Heart right ventricle (tissue), 16 donors: ENCODE results near the gene STX12. TPM values are rescaled to one million over a fixed set of nuclear protein-coding genes. Genes with fewer than 3 reads are reported as not detected.

Source experiments
- ATAC-seq, 8 donors: fragments of 200-7000 bp; cut with Tn5 transposase; one replicate each; pipeline ENCODE4 v1.9.1; 2020; ENCODE audit warnings: mild to moderate bottlenecking in 8 of 8, moderate library complexity in 8 of 8, moderate number of reproducible peaks in 1 of 8
- DNase-seq, 2 donors: peaks; one replicate each; pipeline ENCODE4 v3.0.0-alpha.2; 2020
- H3K27ac ChIP-seq, 10 donors: fragments of 200-600 bp; sonication (generic) in 2 of 10; one replicate each; pipeline versions ENCODE4 v1.5.0 to v1.8.0; 2020 to 2022; ENCODE audit warnings: mild to moderate bottlenecking in 3 of 10
- H3K27me3 ChIP-seq, 7 donors: fragments of 200-600 bp; one replicate each; pipeline ENCODE4 v1.8.0; 2021 to 2022; ENCODE audit warnings: mild to moderate bottlenecking in 2 of 7
- H3K36me3 ChIP-seq, 9 donors: fragments of 200-600 bp; sonication (generic) in 1 of 9; one replicate each; pipeline versions ENCODE4 v1.5.0 to v1.8.0; 2020 to 2022; ENCODE audit warnings: mild to moderate bottlenecking in 2 of 9
- H3K4me1 ChIP-seq, 9 donors: fragments of 200-600 bp; sonication (generic) in 1 of 9; one replicate each; pipeline versions ENCODE4 v1.5.0 to v1.8.0; 2020 to 2022; ENCODE audit warnings: mild to moderate bottlenecking in 4 of 9
- H3K4me3 ChIP-seq, 10 donors: fragments of 200-600 bp; sonication (generic) in 2 of 10; one replicate each; pipeline versions ENCODE4 v1.5.0 to v1.8.0; 2020 to 2022; ENCODE audit warnings: mild to moderate bottlenecking in 7 of 10, moderate library complexity in 2 of 10
- H3K9me3 ChIP-seq, 11 donors: fragments of 200-600 bp in 10 of 11; sonication (generic) in 2 of 11; one replicate each; pipeline versions ENCODE4 v1.5.0 to v1.8.0; 2013 to 2022; ENCODE audit warnings: mild to moderate bottlenecking in 2 of 11, control low read depth in 1 of 11, moderate library complexity in 1 of 11
- CTCF ChIP-seq, 9 donors: fragments of 200-600 bp; sonication (generic) in 2 of 9; IDR thresholded peaks; one replicate each; pipeline versions ENCODE4 v1.5.0 to v1.8.0; 2021 to 2022; ENCODE audit warnings: antibody characterized with exemption in 9 of 9, mild to moderate bottlenecking in 5 of 9, moderate library complexity in 1 of 9
- WGBS, 2 donors: extraction: QIAGEN DNeasy Blood & Tissue Kit; methylation state at CpG; one replicate each; pipeline ENCODE4 v1.1.7; 2013; ENCODE audit warnings: inconsistent platforms in 1 of 2; 5-methylcytosine and 5-hydroxymethylcytosine counted together
- intact Hi-C, 10 donors: fragments of 100-400 bp; cut with DNase I; formaldehyde crosslinking; loops; one replicate each; pipeline versions ENCODE4 v1.11.1 to v1.14.2; 2022
- polyA plus RNA-seq, 2 donors: library from polyadenylated mRNA; stranded (reverse); fragments of 200-250 nt; gene quantifications; one replicate each; pipeline ENCODE4 v1.2.3, GENCODE V29; 2013
- total RNA-seq, 10 donors: library from RNA; stranded (reverse); fragmentation: NEBNext Ultra II Directional in 3 of 10; extraction: Animal tissue kit (Norgen Biotek cat#: 25700) in 3 of 10; gene quantifications; one replicate each; pipeline versions ENCODE4 v1.2.1 to v1.2.4, GENCODE V29; 2021 to 2023
- donor health status: Arrhythmogenic right ventricular cardiomyopathy.
- donor health status: ischemic (EF 13 %, LVEDD 7.1; RV severe dilation, severe dysfunction).
- donor health status: healthy with polysubstance abuse.
- donor health status: DM: no; HTN: yes; CAD: no.
- donor health status: DM: no; HTN: no; CAD: no.
- donor health status: ischemic (EF 25% LVEDD 6.9; RV normal size, moderate dysfunction).
- donor health status: ischemic (EF 25% LVEDD 5.7; RV mildly dilated, moderate dysfunction).
- donor health status: healthy.
- donor health status: DM: yes; HTN: yes; CAD: no.
- donor health status: Ischemic cardiomyopathy.
- donor health status: ischemic (EF 35%, LVEDD 5.7; RV mildly dilated, moderate dysfunction).
- donor health status: nonischemic (EF 11% LVEDD 7.7; RV severe dilation, severe dysfunction).
- donor health status: DM: yes; HTN: yes; CAD: no.
- donor health status: PGD.
- donor health status: ischemic (EF 29% LVEDD 5.4; RV normal size, mild dysfunction).
- donor health status: nonischemic (EF 23%, LVEDD 6.1; RV moderate dilation, normal function).

Gene STX12
- total and polyA plus RNA-seq, 12 donors = 15.1 to 45.7 (median 21.2) TPM

- intact Hi-C loops = loop anchor here in 4 of 10 donors (10.0 kb wide), 2 partner anchors 113 to 343 kb away; no protein-coding TSS in a partner anchor
- no peaks in the 10 kb centered on the region for H3K36me3 ChIP-seq
- peaks cover 0 to 58% (median 8%) of the 10 kb centered on the region in 9 donors for H3K4me1 ChIP-seq
- no peaks in the 10 kb centered on the region for H3K27me3 ChIP-seq
- ATAC-seq (no peak), DNase-seq (no peak)
- H3K27ac ChIP-seq = peak overlapping the region in 1 of 10 donors; percentile 94
- no peak for TF ChIP-seq CTCF (IDR thresholded peaks at IDR 0.05)
- H3K9me3 ChIP-seq = no peaks in the 10 kb centered on the region
- no peak overlapping the region for H3K4me3 ChIP-seq
- 91 to 92% methylated on average over 10 of the region's 10 CpGs for WGBS, 2 donors
Measured at GRCh38 chr1:27861436-27861835, 88.4 kb downstream of the STX12 start.

GRCh38 chr1:27862004-27862403 lies 89.0 kb downstream of the STX12 start:
- intact Hi-C loops = loop anchor here in 4 of 10 donors (10.0 kb wide), 2 partner anchors 113 to 343 kb away; no protein-coding TSS in a partner anchor
- no peak for TF ChIP-seq CTCF (IDR thresholded peaks at IDR 0.05)
- H3K27me3 ChIP-seq = no peaks in the 10 kb centered on the region
- H3K4me1 ChIP-seq = peaks cover 0 to 58% (median 8%) of the 10 kb centered on the region in 9 donors
- peak overlapping the region in 1 of 10 donors; percentile 32 for H3K4me3 ChIP-seq
- peak overlapping the region in 5 of 10 donors; percentile 25 to 94 (median 56) for H3K27ac ChIP-seq
- DNase-seq = no peak
- H3K36me3 ChIP-seq = no peaks in the 10 kb centered on the region
- no peak for ATAC-seq
- H3K9me3 ChIP-seq = no peaks in the 10 kb centered on the region
- WGBS, 2 donors = 93 to 94% methylated on average over 3 of the region's 3 CpGs

- DNase-seq (peak in 1 of 2 donors; percentile 59), ATAC-seq (peak; percentile 80 to 93 (median 86))
- intact Hi-C loops = loop anchor here in 4 of 10 donors (10.0 kb wide), 2 partner anchors 112 to 342 kb away; no protein-coding TSS in a partner anchor
- Histone ChIP-seq H3K27me3 (no peaks in the 10 kb centered on the region), H3K4me3 (peak overlapping the region in 1 of 10 donors; percentile 32), H3K4me1 (peaks cover 0 to 57% (median 7%) of the 10 kb centered on the region in 9 donors), H3K9me3 (no peaks in the 10 kb centered on the region), H3K36me3 (no peaks in the 10 kb centered on the region), H3K27ac (peak overlapping the region in 8 of 10 donors; percentile 42 to 94 (median 58))
- no peak for TF ChIP-seq CTCF (IDR thresholded peaks at IDR 0.05)
- 86 to 87% methylated on average over 9 of the region's 9 CpGs for WGBS, 2 donors
Measured at GRCh38 chr1:27862671-27863537, 89.9 kb downstream of the STX12 start.

GRCh38 chr1:27863538-27863915 lies 90.5 kb downstream of the STX12 start:
- intact Hi-C loops = loop anchor here in 4 of 10 donors (10.0 kb wide), 2 partner anchors 111 to 341 kb away; no protein-coding TSS in a partner anchor

More at GRCh38 chr1:27863538-27863915, 90.5 kb downstream of the STX12 start:
- H3K27ac ChIP-seq = peak overlapping the region in 8 of 10 donors; percentile 42 to 94 (median 57)
- peaks cover 0 to 56% (median 2%) of the 10 kb centered on the region in 9 donors for H3K4me1 ChIP-seq
- H3K36me3 ChIP-seq = no peaks in the 10 kb centered on the region
- no peaks in the 10 kb centered on the region for H3K9me3 ChIP-seq
- no peak overlapping the region for H3K4me3 ChIP-seq
- no peak for DNase-seq
- no peak for TF ChIP-seq CTCF (IDR thresholded peaks at IDR 0.05)
- H3K27me3 ChIP-seq = no peaks in the 10 kb centered on the region
- WGBS, 2 donors = 77 to 100% methylated on average over 1 of the region's 1 CpG
- ATAC-seq = peak in 7 of 8 donors; percentile 40 to 64 (median 53)
